H4 (cell line): ENCODE data around the gene P2RY13. TPM values are rescaled to one million over a fixed set of nuclear protein-coding genes. Genes with fewer than 3 reads are reported as not detected.

Experiments
- DNase-seq: peaks from one replicate; pipeline ENCODE4 v3.0.0-alpha.2; 2015; ENCODE audit warnings: low spot score
- total RNA-seq: library from RNA; depleted of rRNA; stranded (reverse); fragments of >200 nt; shearing (Covaris generic); gene quantifications from 2 replicates; pipeline ENCODE4 v1.2.3, GENCODE V29; 2014; rRNA removed

P2RY13 gene
- total RNA-seq, 1 experiment from 2014 or later, result not detected

DNA sequence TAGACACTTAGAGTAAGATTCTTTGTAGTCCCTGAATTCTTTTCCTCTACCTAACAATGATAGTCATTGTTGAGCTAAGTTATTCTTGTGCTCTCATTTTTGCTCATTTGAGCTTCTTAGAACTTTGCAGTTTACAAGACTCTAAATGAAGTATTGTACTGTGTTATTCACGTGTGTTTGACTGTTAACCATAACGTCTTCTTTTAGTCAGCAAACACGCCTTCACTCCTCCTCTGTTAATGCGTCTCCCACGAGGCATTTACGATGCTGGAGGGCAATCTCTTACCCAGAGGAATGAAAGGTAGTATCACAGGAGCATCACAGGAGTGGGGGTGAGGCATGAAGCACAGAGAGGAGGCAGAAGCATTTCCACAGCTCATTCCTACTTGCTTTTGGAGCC, 36.2 kb downstream of the P2RY13 start:
- DNase-seq, result no peak

DNA sequence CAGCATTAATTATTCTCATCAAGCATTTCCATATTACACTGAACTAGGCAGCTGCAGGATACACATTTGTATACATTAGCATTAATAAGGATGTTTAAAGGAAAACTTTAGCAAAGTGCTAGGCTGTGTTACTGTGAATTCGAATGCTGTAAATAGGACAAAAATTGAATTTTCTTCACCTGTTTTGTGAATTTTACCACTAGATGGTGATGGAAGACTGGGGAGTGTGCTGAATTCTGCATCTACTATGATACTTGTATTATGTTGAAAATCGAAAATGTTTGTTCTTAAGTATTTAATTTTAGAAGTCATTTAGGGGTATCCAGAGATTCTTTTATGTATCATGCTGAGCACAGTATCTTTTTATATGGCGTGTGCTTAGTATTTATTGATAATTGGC, 38.7 kb downstream of the P2RY13 start:
- DNase-seq, result peak; percentile 30

DNA sequence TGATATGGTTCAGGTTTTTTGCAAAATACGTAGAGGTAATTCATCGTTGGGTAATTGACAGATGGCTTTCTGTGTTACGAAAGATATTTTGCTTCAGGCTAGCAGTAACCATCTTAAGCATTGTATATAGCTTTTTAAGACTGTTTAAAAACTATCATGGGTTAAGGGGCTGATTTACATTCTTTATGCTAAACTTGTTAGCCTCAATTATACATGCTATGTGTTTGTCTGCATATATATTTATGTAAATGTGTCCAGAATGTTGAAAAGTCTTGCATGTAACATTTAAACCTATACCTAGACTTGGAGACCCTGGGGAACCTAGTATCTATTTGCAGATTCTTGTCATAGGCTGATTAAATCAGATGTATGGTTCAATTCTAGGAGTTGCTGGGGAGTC, 39.9 kb downstream of the P2RY13 start:
- DNase-seq, result no peak

DNA sequence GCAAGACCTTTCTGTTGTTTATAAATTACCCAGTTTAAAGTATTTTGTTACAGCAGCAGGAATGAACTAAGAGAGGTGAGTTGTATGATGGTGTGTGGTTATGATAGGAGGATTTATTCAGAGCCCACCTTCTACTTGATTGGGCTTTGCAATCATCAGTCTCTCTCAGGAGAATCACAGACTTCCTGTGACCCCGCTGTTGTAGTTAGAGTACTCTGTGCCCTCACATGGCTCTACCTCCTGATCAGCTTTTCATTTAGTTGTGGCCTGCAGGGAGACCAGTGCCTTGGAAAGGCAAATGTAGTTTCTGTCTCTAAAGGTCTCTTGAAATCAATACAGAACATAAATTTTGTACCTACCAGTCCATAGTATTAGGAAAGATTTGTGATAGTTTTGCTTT, 43.4 kb downstream of the P2RY13 start:
- no peak for DNase-seq

DNA sequence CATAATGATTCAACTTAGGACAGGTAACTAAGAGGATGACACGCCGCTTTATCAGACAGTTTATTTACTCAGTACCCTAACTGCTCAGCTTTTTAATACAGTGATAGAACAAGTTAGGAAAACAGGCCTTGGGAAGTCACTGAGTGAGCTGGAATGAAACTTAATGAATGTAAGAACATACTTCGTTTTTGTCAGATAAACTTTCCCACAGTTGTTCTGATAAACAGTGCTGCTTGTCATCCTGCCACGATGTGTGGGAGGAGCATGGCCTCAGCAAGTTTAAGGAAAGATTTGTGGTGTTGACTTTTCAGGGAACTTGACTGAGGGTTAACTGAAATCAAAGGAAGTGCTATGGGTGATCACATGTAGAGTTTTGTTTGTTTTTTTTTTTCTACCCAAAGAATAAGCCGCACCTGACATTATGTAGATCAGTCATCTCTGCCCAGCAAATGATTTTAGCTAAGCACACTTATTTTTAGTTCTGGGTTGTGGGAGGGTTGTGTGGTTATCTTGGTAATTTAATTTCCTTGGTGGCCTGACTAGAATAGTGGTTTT, 45.4 kb downstream of the P2RY13 start:
- peak; percentile 77 for DNase-seq

DNA sequence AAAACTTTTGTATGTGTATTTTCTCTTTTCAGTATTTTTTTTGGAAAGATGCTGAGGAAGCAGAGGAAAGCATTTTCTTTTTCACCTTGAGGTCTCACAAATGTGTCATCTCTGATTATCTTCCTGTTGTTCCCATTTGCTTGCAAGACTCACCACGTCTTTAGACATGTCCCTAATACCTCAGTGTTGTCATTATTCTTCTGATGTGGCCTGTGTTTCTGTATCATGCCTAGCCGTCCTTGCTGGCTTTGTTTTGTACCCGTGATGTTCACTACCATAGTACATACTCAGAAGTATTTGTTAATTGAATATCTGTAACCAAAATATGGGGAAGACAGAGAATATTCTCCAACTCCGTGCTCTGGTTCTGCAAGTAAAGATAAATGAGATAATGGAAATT, 46.0 kb downstream of the P2RY13 start:
- DNase-seq, result no peak

DNA sequence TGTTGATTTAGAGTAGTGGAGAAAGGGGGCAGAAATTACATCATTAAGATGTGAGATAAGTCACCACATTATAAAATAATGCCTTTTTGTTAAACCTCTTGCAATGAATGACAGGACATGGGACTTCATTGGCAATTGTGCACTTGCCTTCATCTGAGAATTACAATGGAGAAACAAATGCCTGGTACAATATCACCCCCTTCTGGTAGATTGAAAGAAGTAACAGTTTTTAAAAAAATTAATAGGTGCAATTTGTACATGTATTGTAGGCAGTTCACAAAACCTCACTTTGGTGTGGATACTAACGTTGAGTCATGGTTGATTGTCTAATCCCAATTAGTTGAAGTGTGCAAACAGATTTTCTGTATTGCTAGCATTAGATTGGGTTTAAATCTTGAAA, 46.4 kb downstream of the P2RY13 start:
- peak; percentile 46 for DNase-seq

DNA sequence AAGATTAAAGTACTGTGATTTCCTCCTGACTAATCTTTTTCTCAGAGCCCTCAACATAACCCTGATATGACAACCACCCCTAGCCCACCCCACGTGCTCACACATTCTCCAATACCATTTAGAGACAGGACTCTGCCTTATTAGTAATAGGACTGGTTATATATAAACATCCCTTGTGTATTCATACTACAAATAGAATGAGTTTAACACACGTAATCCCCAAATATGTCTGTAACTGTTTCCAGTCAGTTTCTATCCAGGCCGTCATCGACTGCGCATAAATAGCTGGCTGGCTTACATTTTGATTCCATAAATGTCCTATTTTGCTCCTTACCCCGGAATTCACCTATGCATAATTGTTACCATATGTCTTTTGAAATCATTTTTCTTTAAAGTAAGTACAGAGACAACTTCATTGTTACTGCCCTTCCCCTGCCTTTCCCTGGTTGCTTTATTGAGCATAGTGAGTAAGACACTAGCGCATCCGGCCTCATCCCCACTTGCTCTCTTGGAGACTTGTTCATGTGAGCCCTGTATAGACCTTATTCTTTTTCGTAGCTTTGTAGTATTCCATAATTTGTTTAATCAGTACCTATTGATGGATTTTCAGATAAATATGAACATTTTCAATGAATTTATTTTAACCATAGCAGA, 47.6 kb downstream of the P2RY13 start:
- DNase-seq, result no peak

DNA sequence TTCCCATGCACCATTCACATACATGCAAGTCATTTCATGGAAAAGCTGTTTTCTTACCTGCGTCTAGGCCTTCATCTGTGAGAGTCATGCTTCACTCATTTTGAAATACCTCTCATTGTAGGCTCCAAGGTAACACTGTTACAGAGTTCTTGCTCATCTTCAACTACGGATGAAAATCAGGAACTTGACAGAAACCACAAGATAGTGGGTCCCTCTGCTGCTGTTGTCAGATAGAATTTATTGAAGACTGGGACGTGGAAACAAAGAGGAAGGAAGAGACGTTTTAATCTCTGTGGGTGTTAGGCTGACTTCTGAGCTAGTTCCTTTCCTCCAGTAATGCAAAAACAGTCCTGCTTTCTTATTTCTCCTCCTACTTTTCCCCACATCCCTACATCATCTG, 51.1 kb downstream of the P2RY13 start, which contains the start of gene P2RY14:
P2RY14 (minus strand) TSS at position 313 of the 400 bp plus-strand sequence. CDS start 64,226 bp downstream, outside the sequence.
- no peak for DNase-seq

DNA sequence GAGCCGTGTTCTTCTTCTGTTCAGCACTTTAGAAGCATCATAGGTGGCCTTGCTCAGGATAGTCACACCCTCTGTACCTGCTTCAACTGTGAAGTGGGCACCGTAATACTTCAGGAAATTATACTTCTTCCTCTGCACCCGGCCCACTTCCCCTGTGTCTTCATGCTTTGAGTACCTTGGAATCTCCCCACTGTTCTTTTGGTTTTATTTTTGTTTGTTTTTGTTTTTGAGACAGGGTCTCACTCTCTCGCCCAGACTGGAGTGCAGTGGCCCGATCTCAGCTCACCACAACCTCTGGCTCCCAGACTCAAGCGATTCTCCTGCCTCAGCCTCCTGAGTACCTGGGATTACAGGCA, 52.7 kb downstream of the P2RY13 start:
- no peak for DNase-seq

Other genes with a start within 250 kb of the P2RY13 start
- gene MED12L, start 243.9 kb downstream of the P2RY13 start, total RNA-seq, result 1.1 and 1.4 TPM in 2 replicates
- gene GPR171, start 126.3 kb downstream of the P2RY13 start, total RNA-seq, result not detected in 2 replicates
- not detected in 2 replicates for gene P2RY14, start 51.0 kb downstream of the P2RY13 start, total RNA-seq
- 0.23 TPM in 1 of 2 replicates, not detected in the other for gene GPR87, start 12.7 kb downstream of the P2RY13 start, total RNA-seq
- gene P2RY12, start 55.2 kb upstream of the P2RY13 start, total RNA-seq, result not detected in 2 replicates
- gene IGSF10, start 131.5 kb upstream of the P2RY13 start, total RNA-seq, result under 0.01 and 0.77 TPM in 2 replicates